Ishikawa (cell line): ENCODE results near the gene AUTS2.

Experiments used
- CEBPB ChIP-seq: IDR thresholded peaks from 2 replicates; pipeline ENCODE4 v1.6.1; 2012
- EP300 ChIP-seq: IDR thresholded peaks from 2 replicates; pipeline ENCODE4 v1.6.1; 2012; ENCODE audit warnings: borderline replicate concordance
- YY1 ChIP-seq: IDR thresholded peaks from 2 replicates; pipeline ENCODE4 v1.6.1; 2012; ENCODE audit warnings: low read depth
- ZBTB7A ChIP-seq: IDR thresholded peaks from 2 replicates; pipeline ENCODE4 v1.6.1; 2012; ENCODE audit warnings: low read depth
- TF ChIP-seq, protein P1 (sequence below): IDR thresholded peaks from 2 replicates; pipeline ENCODE4 v1.6.1; 2012

DNA sequence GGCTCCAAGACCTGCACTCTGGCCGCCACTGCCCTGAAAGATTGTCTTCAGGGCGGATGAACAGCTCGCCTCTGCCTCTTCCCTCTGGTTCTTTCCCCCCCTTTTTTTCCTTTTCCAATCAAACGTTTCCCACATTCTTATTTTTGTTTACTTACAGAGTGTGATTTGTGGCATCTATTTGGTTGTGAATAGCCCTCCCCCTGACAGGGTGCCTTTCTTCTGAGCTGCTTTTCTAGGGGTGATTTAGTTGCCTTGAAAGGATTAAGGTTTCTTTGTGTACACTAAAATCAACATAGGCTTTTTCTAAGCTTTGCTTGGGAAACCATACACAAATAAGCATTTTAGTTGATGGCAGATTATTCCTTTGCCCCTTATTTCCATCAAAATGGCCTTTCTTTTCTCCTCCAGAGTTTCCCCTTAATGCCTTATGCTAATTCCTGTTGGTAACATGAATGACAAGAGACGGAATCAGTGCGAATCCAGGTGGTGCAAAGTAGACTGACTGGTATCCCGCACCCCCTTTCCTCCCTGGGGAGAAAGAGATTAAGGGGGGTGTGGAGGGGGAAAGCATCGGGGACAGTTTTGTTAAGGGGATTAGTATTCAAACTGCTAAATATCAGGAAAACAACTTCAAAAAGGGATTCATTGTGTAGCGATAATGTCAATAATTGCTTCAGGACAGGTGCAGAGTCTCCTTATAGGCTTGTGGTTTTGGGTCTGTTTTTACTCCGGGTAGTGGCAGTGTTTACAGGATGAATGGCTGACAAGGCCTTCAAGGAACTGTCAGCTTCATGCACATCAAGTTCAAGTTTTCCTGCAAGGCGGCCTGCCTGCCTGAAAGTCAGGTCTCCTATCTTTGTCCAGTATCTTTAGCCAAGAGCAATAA lies 1102.0 kb downstream of the AUTS2 start:
- TF ChIP-seq CEBPB: no peak
- TF ChIP-seq EP300: no peak
- TF ChIP-seq, protein P1, sequence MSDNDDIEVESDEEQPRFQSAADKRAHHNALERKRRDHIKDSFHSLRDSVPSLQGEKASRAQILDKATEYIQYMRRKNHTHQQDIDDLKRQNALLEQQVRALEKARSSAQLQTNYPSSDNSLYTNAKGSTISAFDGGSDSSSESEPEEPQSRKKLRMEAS: no peak
- TF ChIP-seq ZBTB7A: no peak
- TF ChIP-seq YY1: no peak
